HG02870 (cell line): ENCODE measurements around the gene BICD1.
"Not testable (repeated sequence)": the region's sequence is repeated elsewhere in the genome, so short reads cannot be mapped to it uniquely, and the experiment has no call there.

Source experiments
- ATAC-seq: cut with Tn5 transposase; IDR thresholded peaks from one replicate; pipeline ENCODE4 v1.9.1; 2021; ENCODE audit warnings: mild to moderate bottlenecking, moderate library complexity; ENCODE audit not compliant: unreplicated experiment

The BICD1 gene

DNA sequence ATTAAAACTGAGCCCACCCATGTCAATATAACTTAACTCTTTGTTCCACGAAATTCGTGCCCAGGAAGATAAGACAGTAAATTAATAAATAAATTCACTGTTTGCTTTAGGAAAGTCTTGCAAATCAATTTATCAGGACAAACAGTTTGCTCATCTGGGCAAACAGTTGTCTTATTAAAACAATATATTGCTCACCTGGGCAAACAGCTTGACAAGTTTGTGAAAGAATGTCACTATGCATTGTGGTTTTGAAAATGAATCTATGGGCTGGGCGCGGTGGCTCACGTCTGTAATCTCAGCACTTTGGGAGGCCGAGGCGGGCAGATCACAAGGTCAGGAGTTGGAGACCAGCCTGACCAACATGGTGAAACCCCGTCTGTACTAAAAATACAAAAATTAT, 80.5 kb downstream of the BICD1 start:
- not testable (repeated sequence) for ATAC-seq

DNA sequence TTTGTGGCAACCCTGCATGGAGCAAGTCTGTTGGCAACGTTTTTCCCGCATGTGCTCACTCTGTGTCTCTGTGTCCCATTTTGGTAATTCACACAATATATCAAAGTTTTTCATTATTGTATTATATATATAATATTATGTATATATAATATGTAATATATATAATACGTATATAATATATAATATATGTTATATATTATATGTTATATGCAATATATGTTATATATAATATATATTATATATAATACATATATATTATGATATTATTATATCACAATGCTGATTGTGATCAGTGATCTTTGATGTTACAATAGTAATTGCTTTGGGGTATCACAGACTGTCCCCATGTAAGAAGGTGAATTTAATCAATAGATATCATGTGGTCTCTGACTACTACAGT, 84.8 kb downstream of the BICD1 start:
- ATAC-seq = no peak

DNA sequence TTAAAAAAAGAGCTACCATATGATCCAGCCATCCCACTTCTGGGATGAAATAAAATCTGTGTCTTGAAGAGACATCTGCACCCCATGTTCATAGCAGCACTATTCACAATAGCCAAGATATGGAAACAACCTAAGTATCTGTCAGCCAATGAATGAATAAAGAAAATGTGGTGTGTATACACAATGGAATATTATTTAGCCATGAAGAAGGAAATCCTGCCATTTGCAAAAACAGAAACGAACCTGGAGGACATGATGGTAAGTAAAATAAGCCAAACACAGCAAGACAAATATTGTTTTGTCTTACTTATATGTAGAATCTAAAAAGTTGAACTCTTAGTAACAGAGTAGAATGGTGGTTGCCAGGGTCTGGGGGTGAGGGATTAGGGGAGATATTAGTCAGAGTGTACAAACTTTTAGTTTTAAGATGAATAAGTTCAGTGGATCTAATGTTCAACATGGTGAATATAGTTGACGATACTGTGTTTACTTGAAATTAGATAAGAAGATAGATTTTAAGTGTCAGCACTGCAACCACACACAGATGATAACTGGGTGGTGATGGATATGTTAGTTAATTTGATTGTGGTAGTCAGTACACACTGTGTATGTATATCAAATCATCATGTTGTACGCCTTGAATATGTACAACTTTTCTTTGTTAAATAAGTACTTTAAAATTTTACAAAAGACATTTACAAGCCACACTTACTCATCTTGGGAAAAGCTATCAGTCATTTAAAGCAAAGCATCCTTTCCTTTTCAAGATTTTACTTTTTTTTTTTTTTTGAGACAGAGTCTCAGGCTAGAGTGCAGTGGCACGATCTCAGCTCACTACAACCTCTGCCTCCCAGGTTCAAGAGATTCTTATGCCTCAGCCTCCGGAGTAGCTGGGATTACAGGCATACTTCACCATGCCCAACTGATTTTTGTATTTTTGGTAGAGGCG, 89.9 kb downstream of the BICD1 start:
- ATAC-seq = peak; percentile 50

DNA sequence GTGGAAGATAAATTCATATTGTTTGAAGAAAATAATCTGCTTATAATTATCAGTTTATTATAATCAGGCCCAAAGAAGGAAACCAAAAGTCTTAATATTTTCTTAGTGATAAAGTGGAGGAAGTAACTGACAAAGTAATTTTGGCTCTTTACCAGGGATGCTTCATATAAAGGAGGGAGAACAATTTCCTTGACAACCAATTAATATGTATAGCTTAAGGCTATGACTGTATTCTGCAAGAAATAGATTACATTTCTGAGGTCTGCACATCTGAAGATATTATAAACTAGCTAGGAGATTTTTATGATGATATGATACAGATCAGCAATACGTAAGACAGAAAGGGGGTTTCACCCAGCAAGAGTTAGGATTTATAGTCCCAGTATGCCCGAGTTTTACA, 90.8 kb downstream of the BICD1 start:
- ATAC-seq = no peak

DNA sequence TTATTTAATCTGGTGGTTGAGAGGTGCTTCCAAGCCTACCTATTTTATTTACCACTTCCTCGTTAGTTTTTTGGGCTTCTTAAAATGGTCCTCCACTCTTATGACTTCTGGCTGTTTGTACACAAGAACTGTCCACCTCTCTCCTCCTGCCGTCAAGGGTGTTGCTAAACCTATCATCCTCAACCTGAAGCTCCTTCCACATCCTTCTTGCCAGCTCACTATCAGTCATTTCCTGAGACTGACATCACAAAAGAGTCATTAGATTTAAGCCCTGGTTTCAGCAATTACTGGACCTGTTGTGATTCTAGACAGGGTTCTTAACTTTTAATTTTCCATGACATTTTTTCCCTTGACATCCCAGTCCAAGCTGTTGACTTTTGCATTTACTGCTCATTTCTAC, 91.9 kb downstream of the BICD1 start:
- ATAC-seq = no peak

DNA sequence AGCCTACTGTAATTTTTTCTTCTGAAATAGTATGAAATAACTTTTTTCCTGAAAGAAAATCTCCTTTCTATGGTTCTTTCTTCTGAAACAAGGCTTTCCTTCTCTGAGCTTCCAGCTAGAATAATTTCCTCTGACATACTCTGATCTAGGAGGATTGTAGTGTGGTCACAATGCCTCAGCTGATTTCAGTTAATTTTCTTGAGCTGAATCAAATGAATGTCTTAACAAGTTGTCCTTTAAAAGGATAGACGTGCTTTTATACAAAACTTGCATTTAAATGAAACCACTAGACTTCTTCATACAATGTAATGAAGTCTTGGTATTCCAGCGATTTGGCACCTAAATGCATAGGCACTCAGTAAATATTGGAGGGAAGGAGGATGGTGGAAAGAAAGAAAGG, 94.4 kb downstream of the BICD1 start:
- ATAC-seq = no peak

DNA sequence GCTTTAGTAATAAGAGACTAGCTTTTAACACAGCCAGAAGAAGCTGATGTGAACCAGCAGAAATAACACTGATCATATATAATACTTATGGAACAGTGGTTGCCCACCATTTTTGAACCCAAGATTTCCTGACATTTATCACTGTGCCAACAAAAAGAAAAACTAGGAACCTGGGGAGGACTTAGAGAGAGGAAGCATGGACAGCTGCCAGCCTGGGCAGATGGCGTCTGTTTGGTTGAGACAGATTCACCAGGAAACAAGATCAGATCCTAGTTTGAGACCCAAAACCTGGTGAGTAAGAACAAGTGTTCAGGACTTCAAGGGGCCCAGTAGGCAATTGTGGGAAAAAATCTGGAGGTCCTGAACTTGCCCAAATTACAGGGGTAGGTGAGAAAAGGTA, 95.3 kb downstream of the BICD1 start:
- no peak for ATAC-seq

DNA sequence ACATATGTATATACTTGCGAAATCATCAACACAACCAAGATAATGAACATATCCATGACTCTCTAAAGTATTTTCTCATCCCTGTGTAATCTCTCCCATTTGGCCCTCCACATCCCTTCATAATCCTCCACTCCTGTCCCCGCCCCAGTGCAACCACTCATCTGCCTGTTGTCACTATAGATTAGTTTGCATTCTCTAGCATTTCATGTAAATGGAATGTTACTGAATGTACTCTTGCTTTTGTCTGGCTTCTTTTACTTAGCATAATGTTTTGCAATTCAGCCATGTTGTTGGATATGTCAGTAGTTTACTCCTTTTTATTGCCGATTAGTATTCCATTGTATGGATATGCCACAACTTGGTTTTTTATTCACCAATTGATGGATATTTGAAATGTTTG, 99.1 kb downstream of the BICD1 start:
- ATAC-seq = no peak

DNA sequence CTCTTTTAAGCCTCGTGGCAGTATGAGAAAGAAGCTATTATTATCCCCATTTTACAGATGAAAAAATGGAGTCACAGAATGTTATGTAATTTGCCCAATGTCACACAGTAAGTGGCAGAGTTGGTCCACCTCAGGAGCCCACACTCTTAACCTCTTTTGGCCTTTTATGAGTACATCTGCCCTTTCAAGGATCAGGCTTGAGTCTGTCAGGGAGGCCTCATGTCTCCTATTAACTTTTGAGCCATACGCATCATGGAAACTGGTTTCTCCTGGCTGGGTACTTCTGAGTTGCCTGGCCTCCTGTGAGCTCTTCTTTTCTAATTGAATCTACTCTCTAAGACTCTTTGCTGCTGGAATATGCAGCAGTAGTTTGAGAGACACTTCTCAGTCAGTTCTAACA, 101.7 kb downstream of the BICD1 start:
- ATAC-seq = no peak

DNA sequence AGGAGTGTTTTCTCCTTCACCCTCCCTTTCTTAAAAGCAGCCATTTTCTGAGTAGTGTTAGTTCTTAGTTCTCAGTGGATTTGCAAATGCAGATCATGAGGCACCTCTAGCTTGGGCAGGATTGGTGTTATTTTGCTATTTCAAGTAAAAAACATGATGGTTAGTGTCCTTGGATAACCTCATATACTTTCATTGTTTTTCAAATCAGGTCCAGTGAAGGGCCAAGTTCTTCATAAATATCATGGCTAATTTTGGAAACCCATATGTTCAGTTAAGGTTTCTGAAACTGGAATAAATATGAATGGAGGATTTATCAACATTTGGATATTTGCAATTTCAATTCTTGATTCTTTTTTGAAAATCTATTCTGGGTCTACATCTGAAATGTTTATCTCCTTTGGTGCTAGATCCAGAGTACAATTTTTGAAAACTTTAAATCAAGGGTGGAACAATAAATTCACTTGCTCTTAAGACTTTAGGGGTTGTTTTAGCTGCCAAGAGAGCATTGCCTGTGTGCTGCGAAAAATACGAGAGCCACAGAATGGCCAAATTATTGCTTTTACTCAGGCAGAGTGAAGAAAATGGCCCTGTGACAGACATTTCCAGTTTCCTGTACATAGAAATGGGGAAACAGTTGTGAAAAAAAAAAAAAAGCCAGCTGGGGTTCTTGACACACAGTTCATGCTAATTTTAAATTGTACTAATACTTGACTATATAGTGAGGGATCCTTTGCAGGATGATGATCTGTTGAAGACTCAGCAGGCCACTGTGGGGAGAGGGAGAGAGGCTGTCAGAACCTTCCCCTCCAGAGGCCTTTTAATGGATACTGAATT, 104.6 kb downstream of the BICD1 start:
- no peak for ATAC-seq

DNA sequence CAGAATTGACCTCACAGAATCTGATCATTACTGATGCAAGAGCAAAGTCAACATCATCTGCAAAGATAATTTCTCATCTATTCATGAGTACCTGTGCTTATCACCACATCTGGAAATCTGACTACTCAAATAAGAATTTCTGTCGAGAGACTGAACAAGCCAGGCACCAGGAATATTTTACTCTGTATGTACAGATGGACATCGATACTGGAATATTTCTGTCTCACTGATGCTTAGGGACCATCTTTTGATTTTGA, 105.2 kb downstream of the BICD1 start:
- ATAC-seq = no peak

DNA sequence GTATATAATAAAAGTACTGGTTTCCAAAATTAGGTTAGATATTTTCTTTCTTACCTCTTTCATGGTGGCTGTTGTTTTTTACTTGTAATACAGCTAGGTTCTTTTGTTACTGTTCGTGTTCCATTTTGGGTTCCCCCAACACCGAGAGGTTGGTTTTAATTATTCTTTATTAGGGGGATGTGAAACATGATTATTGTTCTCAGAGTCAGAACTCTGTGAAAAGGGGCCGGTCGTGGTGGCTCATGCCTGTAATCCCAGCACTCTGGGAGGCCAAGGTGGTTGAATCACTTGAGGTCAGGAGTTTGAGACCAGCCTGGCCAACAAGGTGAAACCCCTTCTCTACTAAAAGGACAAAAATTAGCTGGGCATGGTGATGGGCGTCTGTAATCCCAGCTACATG, 108.1 kb downstream of the BICD1 start:
- no peak for ATAC-seq

DNA sequence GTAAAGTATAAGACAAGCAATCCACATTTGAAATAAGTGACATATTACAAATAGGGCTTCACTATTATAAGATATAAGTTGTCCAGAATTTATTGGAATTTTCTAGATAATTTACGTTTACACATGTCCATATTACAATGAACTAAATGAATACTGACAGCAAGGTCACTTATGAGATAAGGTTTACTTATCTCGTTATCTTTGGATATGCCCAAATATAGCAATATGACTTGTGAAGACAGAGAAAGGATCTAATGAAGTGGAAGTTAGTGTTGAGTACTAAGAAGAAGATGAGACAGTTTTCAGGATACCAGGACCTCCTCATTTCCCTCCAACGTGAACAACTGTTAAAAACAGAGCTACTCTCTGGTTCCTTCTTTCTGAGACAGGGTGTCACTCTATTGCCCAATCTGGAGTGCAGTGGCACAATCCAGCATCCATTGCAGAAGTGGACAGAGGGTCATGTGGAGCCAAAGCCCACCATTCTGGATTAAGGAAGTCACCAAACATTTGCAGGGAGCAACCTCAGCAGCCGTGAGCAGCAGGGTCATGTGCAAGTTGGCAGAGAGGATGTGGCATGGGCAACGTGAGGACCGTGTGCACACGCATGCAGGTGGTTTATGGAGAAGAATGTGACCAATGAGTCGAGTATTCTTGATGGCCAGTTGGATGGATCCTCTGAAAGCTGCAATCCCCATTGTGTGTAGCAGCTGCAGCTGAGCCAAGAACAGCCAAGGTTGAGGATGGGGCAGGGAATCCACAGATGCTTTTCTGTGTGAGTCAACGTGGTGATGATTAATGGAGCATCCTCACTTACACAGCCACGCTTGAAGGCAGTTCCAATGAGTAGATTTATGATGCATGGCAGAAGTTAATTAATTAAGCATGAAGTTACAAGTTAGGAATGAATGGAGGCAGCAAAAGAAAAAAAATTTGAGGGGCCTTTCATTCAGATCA, 111.0 kb downstream of the BICD1 start:
- no peak for ATAC-seq

DNA sequence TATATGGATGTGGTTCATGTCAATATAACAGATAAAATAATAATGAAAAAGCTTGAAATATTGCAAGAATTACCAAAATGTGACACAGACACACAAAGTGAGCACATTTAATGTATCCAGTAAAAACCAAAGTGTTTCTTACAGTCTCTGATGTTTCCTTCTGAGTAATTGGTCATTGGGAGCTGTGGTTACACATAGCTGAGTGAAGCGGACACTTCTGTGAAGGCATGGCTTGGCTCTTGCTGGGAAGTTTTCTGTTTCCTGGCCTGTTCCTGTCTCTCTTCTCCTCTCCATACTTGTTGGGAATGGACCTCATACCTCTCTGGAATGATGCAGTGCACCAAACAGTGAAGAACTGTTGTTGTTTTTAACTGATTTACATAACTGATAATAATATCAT, 117.3 kb downstream of the BICD1 start:
- no peak for ATAC-seq

DNA sequence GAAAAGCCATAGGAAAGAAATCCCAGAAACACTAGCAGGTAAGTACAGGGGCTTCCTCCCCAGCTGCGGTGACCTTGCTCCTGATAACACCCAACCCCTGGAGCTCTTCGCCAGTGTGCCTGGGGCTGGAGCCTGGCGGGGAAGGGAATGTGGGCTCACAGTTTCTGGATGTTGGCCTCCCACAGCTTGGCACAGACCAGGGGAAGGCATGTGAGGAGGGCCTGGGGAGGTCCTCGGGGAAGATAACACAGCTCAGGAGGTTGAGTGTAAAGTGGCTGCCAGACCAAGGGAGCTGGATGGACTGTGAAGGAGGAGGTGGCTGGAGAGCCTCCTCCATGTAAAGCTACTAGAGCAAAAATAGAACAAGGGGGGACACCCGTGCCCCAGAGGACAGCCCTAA, 120.1 kb downstream of the BICD1 start:
- no peak for ATAC-seq

DNA sequence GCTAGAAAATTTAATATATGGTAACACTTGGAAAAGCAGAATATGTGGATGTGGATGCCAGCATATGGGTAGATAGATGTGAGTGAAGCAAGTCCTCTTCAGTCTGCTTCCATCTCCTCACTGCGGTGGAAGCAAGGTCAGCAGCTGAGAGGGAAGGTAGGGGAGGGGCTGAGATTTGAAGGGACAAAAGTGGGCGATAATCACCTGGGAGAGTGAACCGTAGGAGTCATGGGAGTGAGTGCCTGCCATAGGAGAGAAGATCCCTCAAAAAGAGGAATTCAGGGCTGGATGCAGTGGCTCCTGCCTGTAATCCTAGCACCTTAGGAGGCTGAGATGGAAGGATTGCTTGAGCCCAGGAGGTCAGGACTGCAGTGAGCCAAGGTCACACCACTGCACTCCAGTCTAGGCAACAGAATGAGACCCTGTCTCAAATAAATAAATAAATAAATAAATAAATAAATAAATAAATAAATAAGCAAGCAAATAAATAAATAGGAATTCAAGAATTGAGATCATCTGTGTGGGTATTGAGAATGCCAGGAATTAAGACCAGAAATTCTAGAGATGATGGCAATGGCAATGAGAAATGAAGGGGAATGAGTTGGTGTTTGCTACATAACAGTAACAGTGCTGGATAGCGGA, 123.4 kb downstream of the BICD1 start:
- ATAC-seq = no peak

DNA sequence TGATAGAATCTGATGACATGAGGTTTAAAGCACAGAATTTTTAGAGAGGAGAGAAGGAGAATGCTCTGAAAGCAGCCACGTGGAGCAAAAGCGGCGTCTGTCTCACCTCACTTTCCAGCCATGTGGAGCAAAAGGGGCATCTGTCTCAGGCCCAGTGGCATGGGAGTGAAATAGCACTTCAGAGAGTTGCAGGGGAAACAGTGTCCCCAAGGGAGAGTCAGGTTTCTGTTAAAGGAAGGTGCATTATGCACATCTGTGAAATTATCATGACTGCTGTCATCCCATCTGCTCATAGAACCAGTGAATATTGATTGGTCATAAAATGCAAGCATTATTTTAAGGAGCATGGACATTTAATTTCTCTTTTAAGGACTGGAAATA, 124.0 kb downstream of the BICD1 start:
- ATAC-seq = no peak

DNA sequence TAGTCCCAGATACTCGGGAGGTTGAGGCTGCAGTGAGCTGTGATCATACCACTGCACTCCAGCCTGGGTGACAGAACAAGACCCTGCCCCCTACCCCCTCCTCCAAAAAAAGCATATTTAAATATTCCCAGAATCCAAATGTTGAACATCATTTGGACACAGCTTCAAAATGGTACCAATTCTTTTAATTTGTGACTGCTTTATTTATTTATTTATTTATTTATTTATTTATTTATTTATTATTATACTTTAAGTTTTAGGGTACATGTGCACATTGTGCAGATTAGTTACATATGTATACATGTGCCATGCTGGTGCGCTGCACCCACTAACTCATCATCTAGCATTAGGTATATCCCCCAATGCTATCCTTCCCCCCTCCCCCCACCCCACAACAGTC, 124.7 kb downstream of the BICD1 start:
- ATAC-seq = not testable (repeated sequence)

DNA sequence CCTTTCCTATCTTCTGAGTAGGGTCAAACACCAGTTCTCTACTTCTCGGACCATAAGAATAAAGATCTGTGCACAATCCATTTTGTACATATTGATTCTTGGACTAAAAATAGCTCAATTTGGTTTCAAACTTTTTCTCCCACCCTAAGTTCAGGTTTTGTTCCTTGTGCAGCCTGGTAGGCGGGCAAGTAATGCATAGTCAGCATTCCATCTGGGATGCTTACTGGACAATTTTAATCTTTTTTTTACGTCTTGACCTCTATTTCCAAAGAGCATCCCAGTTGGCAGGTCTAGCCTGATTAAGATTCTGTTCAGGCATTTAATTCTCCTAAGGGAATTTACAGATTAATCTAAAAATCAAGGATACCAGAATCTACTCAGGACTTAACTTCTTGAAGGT, 126.9 kb downstream of the BICD1 start:
- no peak for ATAC-seq

DNA sequence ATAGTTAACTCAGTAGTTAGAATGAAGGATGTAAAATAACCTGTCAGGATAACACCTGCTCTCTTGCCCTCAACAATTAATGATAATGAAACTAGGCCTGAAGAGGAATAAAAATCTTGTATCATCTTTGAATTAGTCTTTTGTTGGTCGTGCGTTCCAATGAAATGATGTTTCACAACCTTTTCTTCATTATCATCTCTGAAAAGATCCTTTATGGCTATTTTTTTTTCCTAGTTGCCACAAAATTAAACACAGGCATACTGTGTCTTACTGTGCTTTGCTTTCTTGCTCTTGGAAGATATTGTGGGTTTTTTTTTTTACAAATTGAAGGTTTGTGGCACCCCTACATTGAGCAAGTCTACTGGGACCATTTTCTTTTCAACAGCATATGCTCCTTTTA, 128.6 kb downstream of the BICD1 start:
- ATAC-seq = no peak

DNA sequence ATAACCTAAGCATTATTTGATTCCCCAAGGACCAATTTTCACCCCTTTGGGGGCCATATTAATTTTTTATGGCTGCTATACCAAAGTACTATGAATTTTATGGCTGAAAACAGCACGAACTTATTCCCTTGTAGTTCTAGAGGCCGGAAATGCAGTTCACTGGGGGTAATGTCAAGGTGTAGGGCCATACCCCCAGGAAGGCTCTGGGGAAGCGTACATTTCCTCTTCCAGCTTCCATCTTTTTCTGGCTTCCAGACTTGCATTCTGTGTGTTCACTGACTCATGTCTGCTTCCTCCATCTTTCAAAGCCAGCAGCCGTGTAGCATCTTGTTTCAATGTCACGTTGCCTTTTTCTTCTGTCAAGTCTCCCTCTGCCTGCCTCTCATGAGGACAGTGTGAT, 133.5 kb downstream of the BICD1 start:
- ATAC-seq = no peak
